ENCODE data around the gene RNU7-1.

The RNU7-1 gene

DNA sequence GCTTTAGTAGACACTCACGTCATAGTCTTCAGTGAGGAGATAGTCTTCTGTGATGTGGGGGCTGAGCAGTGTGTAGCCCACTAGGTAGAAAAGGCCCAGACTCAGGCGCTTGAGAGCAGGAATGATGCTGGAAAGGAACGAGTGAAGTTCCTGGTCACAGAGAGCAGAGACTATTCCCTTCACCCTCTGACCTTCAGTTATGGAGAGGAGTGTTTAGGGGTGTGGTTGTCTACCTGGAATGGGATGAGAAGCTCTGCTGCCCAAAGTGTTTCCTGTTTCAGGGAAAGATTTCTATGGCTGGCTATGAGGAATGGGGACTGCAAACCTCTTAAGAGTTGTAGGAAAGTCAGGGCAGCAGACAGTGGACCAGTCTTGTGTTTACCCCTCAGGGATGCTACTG lies 35.8 kb downstream of the RNU7-1 start:
- DNase-seq (ENCODE audit: low read depth), result no peak
- TF ChIP-seq, protein P1, sequence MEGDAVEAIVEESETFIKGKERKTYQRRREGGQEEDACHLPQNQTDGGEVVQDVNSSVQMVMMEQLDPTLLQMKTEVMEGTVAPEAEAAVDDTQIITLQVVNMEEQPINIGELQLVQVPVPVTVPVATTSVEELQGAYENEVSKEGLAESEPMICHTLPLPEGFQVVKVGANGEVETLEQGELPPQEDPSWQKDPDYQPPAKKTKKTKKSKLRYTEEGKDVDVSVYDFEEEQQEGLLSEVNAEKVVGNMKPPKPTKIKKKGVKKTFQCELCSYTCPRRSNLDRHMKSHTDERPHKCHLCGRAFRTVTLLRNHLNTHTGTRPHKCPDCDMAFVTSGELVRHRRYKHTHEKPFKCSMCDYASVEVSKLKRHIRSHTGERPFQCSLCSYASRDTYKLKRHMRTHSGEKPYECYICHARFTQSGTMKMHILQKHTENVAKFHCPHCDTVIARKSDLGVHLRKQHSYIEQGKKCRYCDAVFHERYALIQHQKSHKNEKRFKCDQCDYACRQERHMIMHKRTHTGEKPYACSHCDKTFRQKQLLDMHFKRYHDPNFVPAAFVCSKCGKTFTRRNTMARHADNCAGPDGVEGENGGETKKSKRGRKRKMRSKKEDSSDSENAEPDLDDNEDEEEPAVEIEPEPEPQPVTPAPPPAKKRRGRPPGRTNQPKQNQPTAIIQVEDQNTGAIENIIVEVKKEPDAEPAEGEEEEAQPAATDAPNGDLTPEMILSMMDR (conservative IDR thresholded peaks at IDR 0.05; ENCODE audit: low read depth, low read length), result no peak
- no peak overlapping the region for H3K4me3 ChIP-seq (ENCODE audit: low read depth, low read length)

DNA sequence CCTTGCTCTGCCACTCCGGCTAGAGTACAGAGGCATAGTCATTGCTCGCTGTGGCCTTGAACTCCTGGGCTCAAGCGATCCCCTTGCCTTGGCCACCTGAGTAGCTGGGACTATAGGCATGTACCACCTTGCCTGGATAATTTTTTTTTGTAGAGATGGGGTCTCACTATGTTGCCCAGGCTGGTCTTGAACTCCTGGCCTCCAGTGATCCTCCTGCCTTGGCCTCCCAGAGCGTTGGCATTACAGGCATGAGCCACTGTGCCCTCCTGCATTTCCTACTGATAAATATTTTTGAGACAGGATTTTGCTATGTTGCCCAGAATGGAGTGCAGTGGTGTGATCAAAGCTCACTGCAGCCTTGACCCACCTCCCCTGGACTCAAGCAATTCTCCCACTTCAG lies 36.5 kb downstream of the RNU7-1 start:
- TF ChIP-seq, protein P1 (conservative IDR thresholded peaks at IDR 0.05; ENCODE audit: low read depth, low read length), result no peak
- no peak overlapping the region for H3K4me3 ChIP-seq (ENCODE audit: low read depth, low read length)
- no peak for DNase-seq (ENCODE audit: low read depth)

DNA sequence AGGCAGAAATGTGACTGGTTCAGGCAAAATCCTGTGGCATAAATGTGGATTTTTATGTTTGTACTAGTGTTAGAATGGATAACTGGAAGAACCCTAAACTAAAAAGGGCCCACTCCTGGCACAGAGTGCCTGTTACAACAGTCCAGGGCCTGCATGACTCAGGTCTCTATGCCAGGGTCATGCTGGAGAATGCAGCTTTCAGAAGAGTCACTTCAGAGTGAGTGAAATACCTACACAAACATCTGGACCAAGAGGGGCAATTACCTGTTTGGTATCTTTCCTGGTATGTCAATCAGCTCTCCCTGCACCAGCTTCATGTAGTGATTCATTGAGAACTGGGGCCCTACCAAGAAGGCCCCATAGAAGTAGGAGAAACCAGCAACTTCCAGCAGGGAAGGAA lies 37.1 kb downstream of the RNU7-1 start:
- DNase-seq (ENCODE audit: low read depth), result no peak
- H3K4me3 ChIP-seq (ENCODE audit: low read depth, low read length), result no peak overlapping the region
- TF ChIP-seq, protein P1 (conservative IDR thresholded peaks at IDR 0.05; ENCODE audit: low read depth, low read length), result no peak

DNA sequence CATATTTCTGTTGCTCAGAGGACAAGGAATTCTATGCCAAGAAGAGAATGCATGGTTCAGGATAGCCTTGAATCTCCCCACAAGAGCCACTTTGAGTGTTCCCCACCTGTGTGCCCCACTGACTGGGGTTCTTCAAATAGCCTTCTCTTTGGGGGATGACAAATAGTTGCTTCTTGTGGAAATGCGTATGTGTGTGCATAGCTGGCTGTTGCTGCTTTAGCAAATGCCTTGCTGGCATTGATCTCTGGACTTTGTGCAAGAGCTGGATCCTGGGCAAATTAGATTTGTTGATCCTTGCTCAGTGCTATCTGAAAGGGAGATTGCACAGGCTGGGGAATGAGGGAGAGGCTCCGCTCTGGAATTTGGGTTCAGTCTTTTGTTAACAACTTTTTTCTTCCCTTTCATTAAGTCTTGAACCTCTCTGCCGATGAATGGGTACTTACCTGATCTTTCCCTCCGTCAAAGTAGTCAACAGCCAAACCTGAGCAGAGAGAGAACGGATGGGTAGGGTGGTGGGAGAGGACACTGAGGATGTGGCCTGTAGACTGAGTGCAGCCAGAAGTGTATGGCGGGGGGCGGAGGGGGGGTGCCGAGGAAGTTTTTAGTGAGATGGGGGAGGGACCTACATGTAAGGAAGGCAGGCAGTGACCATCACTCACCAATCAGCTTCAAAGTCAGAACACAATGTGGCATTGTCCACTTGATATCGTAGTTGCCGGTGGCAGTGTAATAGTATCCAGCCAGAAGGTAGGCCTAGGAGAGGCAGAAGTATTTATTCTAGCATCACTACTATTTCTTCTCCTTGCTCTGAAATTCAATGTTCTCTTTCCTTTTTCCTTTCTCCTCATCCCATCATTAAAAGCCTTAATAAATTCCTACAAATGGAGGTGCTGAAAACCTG lies 37.8 kb downstream of the RNU7-1 start:
- H3K4me3 ChIP-seq (ENCODE audit: low read depth, low read length), result no peak overlapping the region
- TF ChIP-seq, protein P1 (conservative IDR thresholded peaks at IDR 0.05; ENCODE audit: low read depth, low read length), result no peak
- no peak for DNase-seq (ENCODE audit: low read depth)

DNA sequence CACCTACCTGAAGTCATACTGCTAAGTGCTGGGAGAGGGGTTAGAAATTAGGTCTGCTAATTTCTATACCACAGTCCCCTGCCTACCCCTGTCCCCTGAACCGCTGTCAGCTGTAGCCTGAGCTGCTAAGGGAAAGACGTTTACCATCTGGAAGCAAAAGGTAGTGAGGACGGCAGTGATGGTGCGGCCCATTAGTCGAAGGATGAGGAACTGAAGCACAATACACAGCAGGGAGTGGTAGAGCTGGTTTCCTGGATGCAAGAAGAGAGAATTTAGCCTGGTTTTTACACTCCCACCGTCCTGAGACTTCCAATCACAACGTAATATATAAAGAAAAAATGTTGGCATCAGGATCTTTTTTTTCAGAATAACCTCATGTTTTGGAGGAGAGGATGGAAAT lies 38.9 kb downstream of the RNU7-1 start:
- TF ChIP-seq, protein P1 (conservative IDR thresholded peaks at IDR 0.05; ENCODE audit: low read depth, low read length), result no peak
- no peak for DNase-seq (ENCODE audit: low read depth)
- H3K4me3 ChIP-seq (ENCODE audit: low read depth, low read length), result no peak overlapping the region

DNA sequence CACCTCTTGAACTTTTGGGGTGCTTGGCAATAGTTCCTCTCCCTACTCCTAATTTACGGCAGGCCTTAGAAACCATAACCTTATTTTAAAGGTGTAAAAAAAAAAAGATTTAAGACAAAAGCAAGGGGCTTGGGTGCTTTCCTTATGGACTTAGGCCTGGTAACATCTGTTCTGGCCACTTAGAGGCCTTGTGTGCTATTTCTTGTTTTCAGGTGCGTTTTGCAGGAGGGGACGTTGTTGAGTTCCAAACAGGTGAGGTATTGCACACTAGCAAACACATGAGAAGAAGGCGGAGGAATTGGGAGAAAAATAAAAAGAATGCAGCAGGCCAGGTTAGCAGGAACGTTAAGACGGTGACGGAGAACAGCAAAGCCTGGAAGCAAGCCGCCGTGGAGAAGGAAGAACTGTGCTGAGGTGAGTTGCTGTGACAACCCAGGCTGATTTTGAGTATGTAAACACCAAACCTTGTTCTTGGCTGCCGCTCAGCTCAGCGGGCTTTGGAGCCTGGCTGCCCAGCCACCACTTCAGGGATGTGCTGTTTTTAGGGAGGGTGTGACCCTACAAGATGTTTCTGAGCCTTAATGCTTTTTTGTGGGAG lies 44.4 kb downstream of the RNU7-1 start:
- TF ChIP-seq, protein P1 (conservative IDR thresholded peaks at IDR 0.05; ENCODE audit: low read depth, low read length), result no peak
- H3K4me3 ChIP-seq (ENCODE audit: low read depth, low read length), result no peak overlapping the region
- no peak for DNase-seq (ENCODE audit: low read depth)

Measured in choroid plexus epithelial cell (primary cell).